Spleen (tissue), 11 donors: ENCODE measurements around the gene ZNF593. TPM values are rescaled to one million over a fixed set of nuclear protein-coding genes. Genes with fewer than 3 reads are reported as not detected.

Experiments used
- DNase-seq: peaks from one replicate; pipeline ENCODE4 v3.0.0-alpha.2; 2020
- H3K27ac ChIP-seq, 8 donors: fragments of 200-600 bp; sonication (generic) in 7 of 8; 1 replicate in 4 of 8; 2 replicates in 4 of 8; pipeline versions ENCODE4 v1.5.0 to v1.8.0; 2016 to 2021; ENCODE audit warnings: inconsistent platforms in 4 of 8, mild to moderate bottlenecking in 4 of 8, moderate library complexity in 1 of 8
- H3K27me3 ChIP-seq, 7 donors: fragments of 200-600 bp; sonication (generic) in 6 of 7; replicated peaks in 1 of 7; 1 replicate in 4 of 7; 2 replicates in 3 of 7; pipeline versions ENCODE4 v1.5.0 to v1.8.0; 2016 to 2021; ENCODE audit warnings: inconsistent platforms in 3 of 7, mild to moderate bottlenecking in 1 of 7
- H3K36me3 ChIP-seq, 6 donors: fragments of 200-600 bp; sonication (generic) in 5 of 6; 1 replicate in 4 of 6; 2 replicates in 2 of 6; pipeline versions ENCODE4 v1.5.0 to v1.8.0; 2016 to 2021; ENCODE audit warnings: inconsistent platforms in 2 of 6
- H3K4me1 ChIP-seq, 6 donors: fragments of 200-600 bp; sonication (generic) in 5 of 6; 1 replicate in 3 of 6; 2 replicates in 3 of 6; pipeline versions ENCODE4 v1.5.0 to v1.8.0; 2016 to 2021; ENCODE audit warnings: inconsistent platforms in 3 of 6
- H3K4me3 ChIP-seq, 8 donors: fragments of 200-600 bp; sonication (generic) in 7 of 8; 1 replicate in 4 of 8; 2 replicates in 4 of 8; pipeline versions ENCODE4 v1.5.0 to v1.8.0; 2016 to 2021; ENCODE audit warnings: inconsistent platforms in 4 of 8, mild to moderate bottlenecking in 4 of 8, moderate library complexity in 2 of 8
- H3K9me3 ChIP-seq, 8 donors: fragments of 200-600 bp; sonication (generic) in 7 of 8; 1 replicate in 4 of 8; 2 replicates in 4 of 8; pipeline versions ENCODE4 v1.5.0 to v1.8.0; 2016 to 2021; ENCODE audit warnings: inconsistent platforms in 4 of 8
- CTCF ChIP-seq, 11 experiments: fragments of 200-600 bp in 7 of 11; fragments of 450-650 bp in 4 of 11; sonication (generic) in 4 of 11; IDR thresholded peaks in 8 of 11; conservative IDR thresholded peaks in 3 of 11; 1 replicate in 7 of 11; 2 replicates in 4 of 11; pipeline versions ENCODE4 v1.4.0 to v1.8.0; 2016 to 2021; ENCODE audit warnings: antibody characterized with exemption in 11 of 11, inconsistent platforms in 4 of 11, mild to moderate bottlenecking in 1 of 11
- POLR2A ChIP-seq, 3 donors: fragments of 450-650 bp; IDR thresholded peaks; one replicate each; pipeline ENCODE4 v1.5.1; 2017; ENCODE audit warnings: antibody characterized with exemption in 3 of 3, mild to moderate bottlenecking in 1 of 3
- POLR2AphosphoS5 ChIP-seq, 3 donors: sonication (generic); formaldehyde crosslinking; IDR thresholded peaks; one replicate each; pipeline ENCODE4 v1.5.1; 2017; ENCODE audit warnings: antibody characterized with exemption in 3 of 3
- WGBS, 5 donors: extraction: QIAGEN DNeasy Blood & Tissue Kit in 3 of 5; methylation state at CpG; one replicate each; pipeline versions ENCODE4 v1.1.5 to v1.1.7; 2013 to 2018; 5-methylcytosine and 5-hydroxymethylcytosine counted together
- intact Hi-C: fragments of 100-400 bp; cut with DNase I; formaldehyde crosslinking; loops from one replicate; pipeline ENCODE4 v1.15.0; 2023; ENCODE audit warnings: low total_unique reads
- polyA plus RNA-seq, 3 donors: library from polyadenylated mRNA; stranded (reverse); fragments of 200-250 nt; gene quantifications; one replicate each; pipeline ENCODE4 v1.2.1, GENCODE V29; 2013
- total RNA-seq, 7 donors: library from RNA; depleted of rRNA in 3 of 7; stranded (reverse); fragments of >200 nt in 3 of 7; fragmentation: NEBNext Ultra II Directional in 4 of 7; extraction: Animal tissue kit (Norgen Biotek cat#: 25700) in 4 of 7; gene quantifications; one replicate each; pipeline versions ENCODE4 v1.1.0 to v1.2.1, GENCODE V29; 2016 to 2021
- donor health status: healthy with polysubstance abuse.
- donor health status: DM: no; HTN: no; CAD: no; lungs with moderate emphysema.
- donor health status: DM: no; HTN: no; CAD: no.
- donor health status: Bipolar disorder and iron deficiency.
- donor health status: healthy.
- donor health status: DM: no; HTN: no; CAD: no.
- donor health status: DM: yes; HTN: yes; CAD: no.

The ZNF593 gene
- total and polyA plus RNA-seq, 10 donors, result 13.5 to 104 (median 25.2) TPM

GRCh38 chr1:26145041-26145959 lies 24.4 kb upstream of the ZNF593 start:
- Histone ChIP-seq H3K9me3 (no peaks in the 10 kb centered on the region), H3K36me3 (no peaks in the 10 kb centered on the region), H3K27me3 (peaks cover 0 to 4% (median 0%) of the 10 kb centered on the region in 7 donors), H3K4me3 (no peak overlapping the region), H3K27ac (no peak overlapping the region), H3K4me1 (peaks cover 2 to 16% (median 6%) of the 10 kb centered on the region in 6 donors)
- TF ChIP-seq CTCF (IDR thresholded peaks at IDR 0.05 in 8 of 11, conservative IDR thresholded peaks at IDR 0.05 in 3 of 11) (peak; percentile 61 to 92 (median 80)), POLR2A (IDR thresholded peaks at IDR 0.05) (no peak), POLR2AphosphoS5 (IDR thresholded peaks at IDR 0.05) (peak in 1 of 3 donors; percentile 10)
- 30 to 37% (median 33%) methylated on average over 18 to 19 of the region's 19 CpGs for WGBS, 5 donors
- intact Hi-C loops, result loop anchor here (2.0 to 10.0 kb wide), 2 partner anchors 40 to 110 kb away; no protein-coding TSS in a partner anchor
- peak; percentile 88 for DNase-seq

GRCh38 chr1:26145960-26146294 lies 23.8 kb upstream of the ZNF593 start:
- Histone ChIP-seq H3K4me3 (no peak overlapping the region), H3K4me1 (peaks cover 2 to 16% (median 6%) of the 10 kb centered on the region in 6 donors), H3K36me3 (no peaks in the 10 kb centered on the region), H3K9me3 (no peaks in the 10 kb centered on the region), H3K27ac (no peak overlapping the region), H3K27me3 (peaks cover 0 to 4% (median 0%) of the 10 kb centered on the region in 7 donors)
- 38 to 79% (median 64%) methylated on average over 6 of the region's 6 CpGs for WGBS, 5 donors
- intact Hi-C loops, result loop anchor here (2.0 to 10.0 kb wide), 2 partner anchors 41 to 111 kb away; no protein-coding TSS in a partner anchor
- TF ChIP-seq CTCF (IDR thresholded peaks at IDR 0.05 in 8 of 11, conservative IDR thresholded peaks at IDR 0.05 in 3 of 11), result no peak
- no peak for TF ChIP-seq POLR2AphosphoS5 (IDR thresholded peaks at IDR 0.05)
- TF ChIP-seq POLR2A (IDR thresholded peaks at IDR 0.05), result no peak
- DNase-seq, result no peak

GRCh38 chr1:26148887-26149286 lies 20.8 kb upstream of the ZNF593 start:
- peaks cover 0 to 4% (median 0%) of the 10 kb centered on the region in 7 donors for H3K27me3 ChIP-seq
- no peak for DNase-seq
- no peaks in the 10 kb centered on the region for H3K36me3 ChIP-seq
- intact Hi-C loops, result loop anchor here (10.0 kb wide), 1 partner anchor 114 kb away; no protein-coding TSS in a partner anchor
- H3K4me1 ChIP-seq, result peaks cover 2 to 13% (median 6%) of the 10 kb centered on the region in 6 donors
- no peak overlapping the region for H3K4me3 ChIP-seq
- TF ChIP-seq POLR2A (IDR thresholded peaks at IDR 0.05) (no peak), CTCF (IDR thresholded peaks at IDR 0.05 in 8 of 11, conservative IDR thresholded peaks at IDR 0.05 in 3 of 11) (no peak), POLR2AphosphoS5 (IDR thresholded peaks at IDR 0.05) (no peak)
- no peak overlapping the region for H3K27ac ChIP-seq
- no peaks in the 10 kb centered on the region for H3K9me3 ChIP-seq

GRCh38 chr1:26153966-26154532 lies 15.7 kb upstream of the ZNF593 start:
- WGBS, 5 donors, result 69 to 75% (median 74%) methylated on average over 5 of the region's 5 CpGs

More at GRCh38 chr1:26153966-26154532, 15.7 kb upstream of the ZNF593 start:
- Histone ChIP-seq H3K36me3 (no peaks in the 10 kb centered on the region), H3K4me1 (peaks cover 5 to 36% (median 20%) of the 10 kb centered on the region in 6 donors), H3K27ac (no peak overlapping the region), H3K27me3 (peaks cover 0 to 45% (median 22%) of the 10 kb centered on the region in 7 donors), H3K9me3 (no peaks in the 10 kb centered on the region), H3K4me3 (no peak overlapping the region)
- no peak for TF ChIP-seq CTCF (IDR thresholded peaks at IDR 0.05 in 8 of 11, conservative IDR thresholded peaks at IDR 0.05 in 3 of 11)
- TF ChIP-seq POLR2A (IDR thresholded peaks at IDR 0.05), result no peak
- no peak for TF ChIP-seq POLR2AphosphoS5 (IDR thresholded peaks at IDR 0.05)
- DNase-seq, result no peak
- intact Hi-C loops, result no loop called here
